HCT116 (cell line): ENCODE results near the gene CHST11. TPM values are rescaled to one million over a fixed set of nuclear protein-coding genes. Genes with fewer than 3 reads are reported as not detected.

ENCODE experiments used
- ATAC-seq: fragments of 200-7000 bp; cut with Tn5 transposase; 2 replicates; pipeline ENCODE4 v1.9.1; 2020; ENCODE audit warnings: mild to moderate bottlenecking, moderate library complexity
- BruUV-seq: library from RNA; stranded (reverse); fragments of 400-500 nt; replicated peaks from 2 replicates; lab custom pipeline; 2021; lab: Mats Ljungman, UMichigan
- CTCF ChIA-PET: fragments of 300-600 bp; sonication (Branson Sonifier 250); formaldehyde crosslinking; loops from one replicate; lab custom pipeline; 2021; ENCODE audit warnings: antibody characterized with exemption; lab: Charles Lee
- POLR2A ChIA-PET: fragments of 300-600, 350-600 bp; sonication (Branson Sonifier 250); formaldehyde crosslinking; loops from one replicate; lab custom pipeline; 2021; ENCODE audit warnings: antibody characterized with exemption; lab: Charles Lee
- RAD21 ChIA-PET, 2 experiments: fragments of 300-600 bp; sonication (Branson Sonifier 250); formaldehyde crosslinking; loops; one replicate each; lab custom pipeline; 2023; ENCODE audit warnings: low total read pairs in 2 of 2; ENCODE audit not compliant: uncharacterized antibody in 2 of 2, unreplicated experiment in 2 of 2, low non-redundant PET in 1 of 2; lab: Charles Lee
- DNase-seq: peaks from one replicate; pipeline ENCODE4 v3.0.0-alpha.2; 2010; ENCODE audit warnings: low read depth, low spot score
- H2AFZ ChIP-seq: fragments of 200-600 bp; shearing (Covaris generic), sonication (generic); 2 replicates; pipeline ENCODE4 v1.6.1; 2017; ENCODE audit warnings: low read depth, mixed run types, mixed read lengths, antibody characterized with exemption, low read length; ENCODE audit not compliant: poor library complexity, severe bottlenecking
- H3K27ac ChIP-seq: 2 replicates; pipeline ENCODE4 v1.5.1; 2012; ENCODE audit warnings: low read depth, low read length
- H3K27me3 ChIP-seq: fragments of 200-600 bp; sonication (generic); 2 replicates; pipeline ENCODE4 v1.6.1; 2016; ENCODE audit warnings: mixed run types, low read length, mixed read lengths; ENCODE audit not compliant: insufficient read depth
- H3K36me3 ChIP-seq, 2 experiments: fragments of 200-500 bp in 1 of 2; fragments of 200-600 bp in 1 of 2; sonication (Bioruptor generic) in 1 of 2; sonication (generic) in 1 of 2; 2 replicates each; pipeline versions ENCODE4 v1.5.1 to v1.6.1; 2014 to 2016; ENCODE audit warnings: low read length in 2 of 2, inconsistent platforms in 1 of 2, mixed read lengths in 1 of 2, mixed run types in 1 of 2; ENCODE audit not compliant: insufficient read depth in 2 of 2, control insufficient read depth in 1 of 2
- H3K4me1 ChIP-seq, 2 experiments: fragments of 200-600 bp in 1 of 2; sonication (generic) in 1 of 2; 2 replicates each; pipeline versions ENCODE4 v1.5.1 to v1.6.1; 2012 to 2017; ENCODE audit warnings: low read length in 2 of 2, inconsistent platforms in 1 of 2, mild to moderate bottlenecking in 1 of 2, mixed read lengths in 1 of 2, mixed run types in 1 of 2, moderate library complexity in 1 of 2; ENCODE audit not compliant: insufficient read depth in 2 of 2, control insufficient read depth in 1 of 2
- H3K4me2 ChIP-seq: fragments of 200-600 bp; sonication (generic); 2 replicates; pipeline ENCODE4 v1.6.1; 2017; ENCODE audit warnings: mixed run types, low read length, mixed read lengths
- H3K4me3 ChIP-seq, 2 experiments: fragments of 200-600 bp in 1 of 2; sonication (generic) in 1 of 2; replicated peaks in 1 of 2; 2 replicates each; pipeline ENCODE4 v1.5.1; 2011 to 2016; ENCODE audit warnings: low read length in 2 of 2, control low read depth in 1 of 2, low read depth in 1 of 2, mild to moderate bottlenecking in 1 of 2, mixed read lengths in 1 of 2, mixed run types in 1 of 2
- H3K79me2 ChIP-seq: fragments of 200-600 bp; sonication (generic); 2 replicates; pipeline ENCODE4 v1.6.1; 2017; ENCODE audit warnings: mild to moderate bottlenecking, mixed run types, low read length, moderate library complexity, mixed read lengths; ENCODE audit not compliant: insufficient read depth
- H3K9ac ChIP-seq: fragments of 200-600 bp; sonication (generic); 2 replicates; pipeline ENCODE4 v1.6.1; 2016; ENCODE audit warnings: low read length, mixed read lengths
- H3K9me2 ChIP-seq: fragments of 200-600 bp; sonication (generic), shearing (Covaris generic); 2 replicates; pipeline ENCODE4 v1.6.1; 2017; ENCODE audit warnings: mixed run types, mild to moderate bottlenecking, moderate library complexity; ENCODE audit not compliant: insufficient read depth
- H3K9me3 ChIP-seq, 2 experiments: fragments of 200-500 bp in 1 of 2; fragments of 200-600 bp in 1 of 2; sonication (Bioruptor generic) in 1 of 2; sonication (generic) in 1 of 2; 2 replicates each; pipeline ENCODE4 v1.6.1; 2014 to 2017; ENCODE audit warnings: low read length in 2 of 2, mixed read lengths in 2 of 2, inconsistent platforms in 1 of 2, low read depth in 1 of 2, mild to moderate bottlenecking in 1 of 2, mixed run types in 1 of 2, moderate library complexity in 1 of 2; ENCODE audit not compliant: control insufficient read depth in 1 of 2, insufficient read depth in 1 of 2
- H4K20me1 ChIP-seq: fragments of 200-600 bp; sonication (generic), shearing (Covaris generic); 2 replicates; pipeline ENCODE4 v1.6.1; 2017; ENCODE audit warnings: mixed run types, mild to moderate bottlenecking, moderate library complexity; ENCODE audit not compliant: insufficient read depth
- CBX3 ChIP-seq: IDR thresholded peaks from 2 replicates; pipeline ENCODE4 v1.6.1; 2012; ENCODE audit warnings: low read depth
- EZH2phosphoT487 ChIP-seq: fragments of 200-600 bp; IDR thresholded peaks from 2 replicates; pipeline ENCODE4 v1.6.1; 2018; ENCODE audit warnings: antibody characterized with exemption, borderline replicate concordance
- POLR2A ChIP-seq: IDR thresholded peaks from 2 replicates; pipeline ENCODE4 v1.7.0; 2011; ENCODE audit warnings: borderline replicate concordance; ENCODE audit not compliant: insufficient read depth, insufficient read length; ENCODE audit errors: extremely low read depth
- POLR2AphosphoS5 ChIP-seq: IDR thresholded peaks from 2 replicates; pipeline ENCODE4 v1.6.1; 2011; ENCODE audit warnings: mild to moderate bottlenecking, low read depth, low read length, moderate library complexity
- RAD21 ChIP-seq: IDR thresholded peaks from 2 replicates; pipeline ENCODE4 v1.6.1; 2012; ENCODE audit warnings: low read depth, mild to moderate bottlenecking
- SIN3A ChIP-seq: IDR thresholded peaks from 2 replicates; pipeline ENCODE4 v1.6.1; 2012; ENCODE audit warnings: low read depth
- SRF ChIP-seq: IDR thresholded peaks from 2 replicates; pipeline ENCODE4 v1.6.1; 2012; ENCODE audit warnings: low read depth
- ZBTB33 ChIP-seq: IDR thresholded peaks from 2 replicates; pipeline ENCODE4 v1.6.1; 2011; ENCODE audit warnings: mild to moderate bottlenecking, low read length, moderate library complexity; ENCODE audit not compliant: insufficient replicate concordance; ENCODE audit errors: extremely low read depth
- ZNF274 ChIP-seq: fragments of 200-500 bp; sonication (Bioruptor generic); IDR thresholded peaks from 2 replicates; pipeline ENCODE4 v1.6.1; 2014; ENCODE audit warnings: mild to moderate bottlenecking, low read depth, low read length, inconsistent platforms
- intact Hi-C: fragments of 100-400 bp; cut with micrococcal nuclease; formaldehyde crosslinking; loops from 2 replicates; pipeline ENCODE4 v1.10.0; 2022
- total RNA-seq: library from RNA; stranded (reverse); gene quantifications from one replicate; pipeline ENCODE4 v1.2.1, GENCODE V29; 2021; ENCODE audit not compliant: unreplicated experiment
- TF ChIP-seq, protein P1 (sequence below): IDR thresholded peaks from 2 replicates; pipeline ENCODE4 v1.6.1; 2012
- TF ChIP-seq, protein P2 (sequence below): IDR thresholded peaks from 2 replicates; pipeline ENCODE4 v1.6.1; 2012

Gene CHST11
- total RNA-seq, 1 experiment from 2014 or later: 10.1 TPM

DNA sequence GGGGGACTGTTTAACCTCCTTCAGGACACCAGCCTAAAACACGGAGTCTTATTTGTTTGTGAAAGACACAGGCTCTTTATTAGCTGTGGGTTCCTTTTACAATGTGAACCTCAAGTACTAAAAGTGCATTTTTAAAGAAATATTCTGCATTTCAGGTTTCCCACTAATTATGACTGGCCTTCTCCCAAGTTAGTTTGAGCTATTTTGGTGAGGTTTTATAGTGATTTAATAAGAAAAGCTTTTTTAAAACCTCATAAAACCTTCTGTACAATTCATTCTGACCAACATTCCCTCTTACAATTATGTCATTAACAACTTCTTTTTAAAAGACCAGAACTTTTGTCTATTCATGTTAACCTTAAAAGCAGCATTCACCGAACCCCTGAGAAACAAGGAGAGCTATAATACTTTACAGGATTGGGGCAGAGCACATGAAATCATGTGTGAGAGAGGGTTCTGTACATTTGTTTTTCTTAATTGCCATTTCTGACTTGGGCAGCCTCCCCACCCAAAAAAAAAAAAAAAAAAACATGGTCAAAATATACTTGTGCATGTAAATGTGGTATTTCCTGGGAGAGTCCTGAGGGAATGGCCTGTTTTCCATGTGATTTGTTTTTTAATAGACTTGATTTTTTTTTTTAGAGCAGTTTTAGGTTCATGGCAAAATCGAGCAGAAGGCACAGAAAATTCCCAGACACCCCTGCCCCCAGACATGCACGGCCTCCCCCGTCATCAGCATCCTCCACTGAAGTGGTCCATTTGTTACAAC is 169.5 kb downstream of the CHST11 start:
- DNase-seq: no peak
- Histone ChIP-seq H3K9me3 (no peaks in the 10 kb centered on the region), H3K9me2 (no peaks in the 10 kb centered on the region), H3K27me3 (no peaks in the 10 kb centered on the region), H3K4me2 (no peak overlapping the region), H4K20me1 (no peaks in the 10 kb centered on the region), H3K9ac (no peak overlapping the region), H3K36me3 (no peaks in the 10 kb centered on the region)
- no peak for ATAC-seq
- ChIA-PET RAD21 (interaction anchor here (0.6 to 0.7 kb wide), 2 partner anchors 38 to 204 kb away, joined by 3 read pairs; no protein-coding TSS in a partner anchor), CTCF (interaction anchor here (0.7 kb wide), 1 partner anchor 18 kb away, joined by 3 read pairs; no protein-coding TSS in a partner anchor), POLR2A (no interaction called here)
- TF ChIP-seq EZH2phosphoT487 (no peak), SIN3A (no peak), POLR2AphosphoS5 (no peak), POLR2A (no peak), CBX3 (no peak)
- TF ChIP-seq, protein P1, sequence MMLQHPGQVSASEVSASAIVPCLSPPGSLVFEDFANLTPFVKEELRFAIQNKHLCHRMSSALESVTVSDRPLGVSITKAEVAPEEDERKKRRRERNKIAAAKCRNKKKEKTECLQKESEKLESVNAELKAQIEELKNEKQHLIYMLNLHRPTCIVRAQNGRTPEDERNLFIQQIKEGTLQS: no peak
- TF ChIP-seq, protein P2, sequence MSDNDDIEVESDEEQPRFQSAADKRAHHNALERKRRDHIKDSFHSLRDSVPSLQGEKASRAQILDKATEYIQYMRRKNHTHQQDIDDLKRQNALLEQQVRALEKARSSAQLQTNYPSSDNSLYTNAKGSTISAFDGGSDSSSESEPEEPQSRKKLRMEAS: no peak
- TF ChIP-seq, all 23 proteins: peak for 0
- Histone ChIP-seq H3K4me1 (no peaks in the 10 kb centered on the region), H3K79me2 (no peaks in the 10 kb centered on the region), H3K27ac (no peak overlapping the region), H3K4me3 (no peak overlapping the region), H2AFZ (no peak overlapping the region)
- intact Hi-C loops: no loop called here
- no TSS peak for BruUV-seq

DNA sequence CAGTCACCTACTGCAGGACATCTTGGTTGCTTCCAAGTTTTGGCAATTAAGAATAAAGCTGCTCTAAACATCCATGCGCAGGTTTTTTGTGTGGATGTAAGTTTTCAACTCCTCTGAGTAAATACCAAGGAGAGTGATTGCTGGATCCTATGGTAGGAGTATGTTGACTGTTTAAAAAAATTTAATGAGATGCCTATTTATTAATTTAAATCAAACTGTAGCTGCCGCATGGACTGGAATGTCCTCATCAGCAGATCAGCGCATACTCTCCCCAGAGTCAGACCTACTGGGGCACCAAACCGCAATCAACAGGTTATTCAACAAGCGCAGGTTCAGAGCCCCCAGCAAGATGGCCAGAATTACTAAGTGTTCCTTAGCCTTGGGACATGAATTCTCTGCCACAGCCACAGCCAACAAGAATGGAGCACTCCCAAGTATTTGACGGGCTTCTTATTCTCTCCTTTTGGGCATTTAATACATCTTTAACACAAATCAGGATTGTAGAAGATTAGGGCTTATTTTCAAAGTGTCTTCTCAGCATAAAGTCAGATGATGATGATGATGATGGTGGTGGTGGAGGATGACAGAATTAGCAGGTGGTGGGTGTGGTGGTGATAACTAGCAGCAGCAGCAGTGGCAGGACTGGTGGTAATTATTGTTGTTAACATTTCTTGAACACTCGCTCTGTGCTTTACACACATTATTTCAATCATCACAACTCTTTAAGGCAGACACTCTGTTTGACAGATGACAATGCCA is 170.7 kb downstream of the CHST11 start:
- Histone ChIP-seq H3K4me2 (no peak overlapping the region), H3K9me2 (no peaks in the 10 kb centered on the region), H3K36me3 (no peaks in the 10 kb centered on the region), H3K4me1 (no peaks in the 10 kb centered on the region), H3K79me2 (no peaks in the 10 kb centered on the region), H3K4me3 (no peak overlapping the region), H3K27me3 (no peaks in the 10 kb centered on the region), H3K9ac (no peak overlapping the region), H2AFZ (no peak overlapping the region), H3K27ac (no peak overlapping the region), H3K9me3 (no peaks in the 10 kb centered on the region), H4K20me1 (no peaks in the 10 kb centered on the region)
- no TSS peak for BruUV-seq
- ChIA-PET RAD21 (no interaction called here), CTCF (no interaction called here), POLR2A (no interaction called here)
- DNase-seq (no peak), ATAC-seq (no peak)
- intact Hi-C loops: no loop called here
- no peak for TF ChIP-seq POLR2AphosphoS5
- no peak for TF ChIP-seq ZNF274
- TF ChIP-seq ZBTB33: no peak
- no peak for TF ChIP-seq RAD21
- TF ChIP-seq, protein P1: no peak
- no peak for TF ChIP-seq SRF
